OCI-M1 (cell line): ENCODE results near the gene CDH12.
"Not testable (repeated sequence)": the region's sequence is repeated elsewhere in the genome, so short reads cannot be mapped to it uniquely, and the experiment has no call there.

Experiments used
- DNase-seq: peaks from one replicate; lab custom pipeline; 2025; lab: John Stamatoyannopoulos, UW

Gene CDH12

DNA sequence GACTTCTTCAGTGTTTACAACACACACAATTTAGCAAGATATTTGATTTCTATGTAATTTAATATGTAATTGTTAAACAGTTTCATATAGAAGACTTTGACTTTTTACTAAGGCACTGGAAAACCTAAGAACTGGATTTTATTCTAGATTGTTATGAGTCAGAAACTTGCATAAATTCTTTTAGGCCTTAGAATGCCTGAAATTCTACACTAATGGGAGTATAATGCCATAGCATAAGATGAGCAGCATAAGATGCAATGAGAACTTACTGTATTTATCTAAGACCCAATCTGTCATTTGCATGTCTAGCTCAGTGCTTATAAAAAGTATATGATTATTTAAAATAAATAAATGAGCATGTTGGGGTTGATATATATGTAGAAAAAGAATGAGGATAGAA lies 285.2 kb downstream of the CDH12 start:
- no peak for DNase-seq

DNA sequence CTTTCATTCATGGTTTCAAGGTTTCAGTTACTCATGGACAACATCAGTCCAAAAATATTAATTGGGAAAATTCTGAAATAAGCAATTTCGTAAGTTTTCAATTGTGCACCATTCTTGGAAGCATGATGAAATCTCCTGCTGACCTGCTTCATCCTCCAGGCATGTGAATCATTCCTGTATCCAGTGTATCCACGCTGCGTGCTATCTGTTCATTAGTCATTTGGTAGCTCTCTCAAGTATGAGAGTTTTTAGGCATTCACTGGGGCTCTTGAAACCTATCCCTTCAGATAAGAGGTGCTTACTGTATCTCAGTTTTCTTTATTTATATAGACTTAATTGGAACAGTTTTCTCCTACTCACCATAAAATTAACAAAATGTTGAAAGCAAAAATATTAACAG lies 293.0 kb downstream of the CDH12 start:
- DNase-seq = no peak

DNA sequence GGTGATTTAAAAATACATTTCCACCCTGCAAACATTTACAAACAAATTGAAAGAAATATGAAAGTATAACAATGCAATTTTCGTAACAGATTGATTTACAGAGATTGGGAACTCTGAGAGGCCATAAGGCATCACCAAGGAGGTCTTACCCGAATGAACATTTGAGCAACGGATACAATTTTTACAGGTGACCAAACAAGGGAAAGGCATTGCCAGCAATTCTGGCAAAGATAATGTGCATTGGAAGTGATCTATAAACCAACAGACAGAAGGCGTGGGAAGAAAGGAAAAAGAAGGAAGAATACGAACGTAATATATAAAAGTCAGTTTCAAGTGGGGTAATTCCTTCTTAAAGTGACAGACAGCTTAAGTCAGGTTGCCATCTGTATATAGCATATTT lies 295.9 kb downstream of the CDH12 start:
- no peak for DNase-seq

DNA sequence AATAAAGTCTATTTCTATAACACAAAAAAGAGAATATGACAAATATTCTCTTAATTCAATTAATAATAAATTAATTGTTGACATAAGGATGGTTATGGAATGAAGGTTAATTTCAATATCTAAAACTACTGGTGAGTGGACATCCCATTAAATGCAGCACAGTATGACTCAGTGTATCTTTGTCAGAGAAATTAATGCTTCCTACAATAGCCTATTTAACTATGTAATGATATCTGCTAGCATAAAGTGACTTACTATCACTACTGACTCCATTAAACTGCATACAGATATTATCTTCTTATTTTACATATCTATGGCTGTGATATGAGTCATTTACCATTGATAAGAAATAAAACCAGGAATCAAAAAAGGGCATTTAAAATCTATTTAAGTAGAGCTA lies 298.7 kb downstream of the CDH12 start:
- DNase-seq = no peak

DNA sequence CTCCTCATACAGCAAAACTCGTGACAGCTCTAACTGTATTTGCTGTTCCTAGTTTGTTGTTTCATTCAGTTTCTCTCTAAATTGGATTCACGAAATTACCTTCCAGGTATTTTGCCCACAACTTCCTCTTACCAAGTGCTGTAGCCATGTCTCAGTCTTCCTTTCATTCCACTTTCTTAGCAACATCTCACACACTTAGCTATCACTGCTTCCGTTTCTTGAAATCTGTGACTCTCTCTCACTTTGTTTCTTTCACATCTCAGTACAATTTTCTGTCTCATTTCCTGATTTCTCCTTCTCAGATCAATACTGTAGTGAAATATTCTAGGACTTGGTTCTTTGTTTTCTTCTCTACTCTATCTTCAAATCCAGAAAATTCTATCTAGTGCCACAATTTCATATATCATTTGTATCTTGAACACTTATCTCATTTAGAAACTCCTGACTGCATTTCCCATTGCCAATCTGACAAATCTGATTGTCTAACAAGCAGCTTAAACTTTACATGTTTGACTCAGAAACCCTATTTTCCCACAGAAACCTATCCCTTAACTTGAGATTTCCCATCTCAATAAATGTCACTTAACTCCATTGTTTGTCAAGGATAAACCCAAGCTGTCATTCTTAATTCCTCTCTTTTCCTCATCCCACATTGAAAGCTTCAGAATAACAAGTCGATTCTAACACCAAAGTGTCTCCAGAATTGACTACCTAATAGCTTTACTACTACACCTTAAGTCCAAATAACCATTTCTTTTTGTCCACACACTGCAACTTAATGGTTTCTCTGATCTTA lies 303.1 kb downstream of the CDH12 start:
- DNase-seq = no peak

DNA sequence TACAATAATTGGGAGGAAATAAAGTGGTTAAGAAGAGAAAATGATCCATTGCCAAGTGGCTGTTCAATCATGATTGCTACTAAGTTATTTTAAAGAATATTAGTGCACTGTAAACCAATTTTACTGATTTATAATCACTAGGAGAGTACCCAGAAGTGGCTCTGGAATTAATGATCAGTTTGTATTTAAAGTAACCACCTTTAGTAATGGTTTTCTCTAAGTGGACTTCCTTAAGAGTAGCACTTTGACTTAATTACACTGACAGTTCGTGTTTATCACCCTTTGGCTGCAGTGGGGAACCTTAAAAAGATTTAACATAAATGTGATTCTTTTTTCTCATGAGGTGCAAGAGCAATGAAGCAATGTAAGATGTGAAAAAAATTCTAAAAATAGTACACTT lies 310.8 kb downstream of the CDH12 start:
- no peak for DNase-seq

DNA sequence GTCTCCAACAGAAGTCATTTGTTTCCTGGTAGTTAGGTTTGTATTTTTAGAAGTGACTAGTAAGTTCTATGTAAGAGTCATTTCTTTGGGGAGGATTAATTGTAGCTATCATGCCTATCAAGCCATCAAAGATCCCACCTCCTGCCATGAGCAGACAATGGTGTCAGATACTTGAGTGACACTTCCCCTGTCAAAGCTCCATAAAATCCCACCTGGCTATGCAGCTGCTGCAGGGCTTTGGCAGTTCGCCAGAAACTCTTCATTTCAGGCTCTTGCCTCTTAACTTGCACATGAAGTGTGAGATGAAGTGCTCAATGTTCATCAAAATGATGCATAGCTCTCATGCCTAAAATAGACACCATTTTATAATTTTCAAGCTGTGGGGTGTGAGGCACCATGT lies 312.1 kb downstream of the CDH12 start:
- DNase-seq = no peak

DNA sequence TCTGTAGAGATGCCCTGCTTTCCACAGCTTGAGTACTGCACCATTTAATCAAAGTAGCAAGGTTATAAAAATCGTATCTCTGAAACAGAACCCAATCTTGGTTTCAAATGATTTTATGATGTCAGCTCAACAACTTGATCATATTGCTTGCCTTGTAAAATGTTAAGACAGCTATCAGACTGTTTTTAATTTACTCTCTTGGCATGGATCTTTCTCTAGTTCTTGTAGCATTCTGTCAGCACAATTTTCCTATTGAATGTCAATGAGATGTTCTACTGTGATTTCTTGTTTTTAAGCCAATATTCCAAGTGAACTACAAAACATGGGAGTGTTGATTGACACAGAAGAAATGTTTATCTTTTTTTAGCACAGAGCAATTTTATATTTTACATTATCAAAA lies 313.4 kb downstream of the CDH12 start:
- no peak for DNase-seq

DNA sequence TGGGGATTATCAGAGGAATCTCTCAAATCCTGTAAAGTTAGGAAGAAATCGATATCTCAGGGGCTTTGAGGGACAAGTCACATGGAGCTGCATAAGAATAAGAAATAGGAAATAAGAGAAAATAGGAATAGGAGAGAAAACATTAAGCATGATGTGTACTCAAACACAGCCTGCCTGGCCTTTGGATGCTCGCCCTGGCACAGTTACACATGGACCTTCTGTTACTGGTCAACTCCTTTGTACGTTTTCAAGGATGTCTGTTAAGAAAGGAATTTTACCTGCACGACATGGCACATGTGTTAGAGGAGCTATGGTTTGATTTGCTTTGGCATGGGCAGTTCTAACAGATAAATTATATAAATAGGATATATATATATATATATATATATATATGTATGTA lies 321.2 kb downstream of the CDH12 start:
- no peak for DNase-seq

DNA sequence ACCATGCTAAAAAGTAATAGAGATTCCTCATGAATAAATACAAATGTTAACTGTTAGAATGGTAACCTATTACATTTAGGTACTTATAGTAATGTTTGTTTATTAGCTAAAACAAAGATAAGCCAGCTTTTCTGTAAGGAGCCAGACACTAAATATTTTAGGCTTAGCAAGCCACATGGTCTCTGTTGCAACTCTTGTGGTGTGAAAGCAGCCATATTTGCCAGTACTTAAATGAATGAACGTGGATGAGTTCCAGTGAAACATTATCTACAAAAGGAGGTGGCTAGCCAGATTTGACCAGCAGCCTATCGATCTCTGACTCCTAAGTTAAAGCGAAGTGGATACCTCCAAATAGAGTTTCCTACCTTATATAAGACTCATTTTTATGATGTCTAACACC lies 331.6 kb downstream of the CDH12 start:
- peak; percentile 10 for DNase-seq

DNA sequence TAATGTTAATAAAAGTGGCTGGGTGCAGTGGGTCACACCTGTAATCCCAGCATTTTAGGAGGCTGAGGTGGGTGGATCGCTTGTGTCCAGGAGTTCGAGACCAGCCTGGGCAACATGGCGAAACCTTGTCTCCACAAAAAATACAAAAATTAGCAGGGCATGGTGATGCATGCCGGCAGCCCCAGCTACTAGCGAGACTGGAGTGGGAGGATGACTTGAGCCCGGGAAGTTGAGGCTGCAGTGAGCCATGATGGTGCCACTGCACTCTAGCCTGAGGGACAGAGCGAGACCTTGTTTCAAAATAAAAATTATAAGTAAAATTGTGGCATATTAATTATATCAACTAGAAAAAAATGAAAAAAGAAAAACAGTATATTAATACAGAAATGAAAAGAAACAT lies 336.6 kb downstream of the CDH12 start:
- not testable (repeated sequence) for DNase-seq

DNA sequence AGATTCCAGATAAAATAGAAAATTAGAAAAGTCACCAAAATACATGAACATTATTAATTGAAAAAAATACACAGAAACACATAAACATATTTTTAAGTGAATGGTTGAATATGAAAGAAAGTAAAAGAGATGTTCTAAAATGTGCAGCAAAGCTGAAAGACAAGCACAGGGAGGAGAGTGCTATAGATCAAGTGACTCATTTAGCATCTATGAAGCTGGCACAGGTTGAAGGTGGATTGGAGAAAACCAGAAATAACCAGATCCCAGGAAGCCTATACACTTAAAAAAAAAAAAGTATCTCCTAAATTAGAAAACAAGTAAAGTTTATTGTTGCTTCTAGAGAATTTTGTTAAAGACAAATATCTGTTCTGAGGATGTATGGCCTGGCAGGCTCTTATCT lies 338.9 kb downstream of the CDH12 start:
- DNase-seq = no peak

DNA sequence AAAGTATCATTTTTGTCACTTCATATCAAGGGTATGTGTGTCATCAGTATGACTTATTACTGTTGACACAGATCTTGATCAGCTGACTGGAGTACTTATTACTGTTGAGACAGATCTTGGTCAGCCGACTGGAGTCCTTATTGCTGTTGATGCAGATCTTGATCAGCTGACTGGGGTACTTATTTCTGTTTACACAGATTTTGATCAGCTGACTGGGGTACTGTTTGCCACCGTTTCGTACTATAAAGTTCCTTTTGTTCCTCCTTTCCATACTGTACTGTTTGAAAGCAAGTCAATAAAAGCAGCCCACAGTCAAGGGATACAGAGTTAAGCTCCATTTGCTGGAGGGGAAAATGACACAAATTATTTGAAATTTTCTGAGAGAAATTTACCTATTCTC lies 347.3 kb downstream of the CDH12 start:
- peak; percentile 8 for DNase-seq

DNA sequence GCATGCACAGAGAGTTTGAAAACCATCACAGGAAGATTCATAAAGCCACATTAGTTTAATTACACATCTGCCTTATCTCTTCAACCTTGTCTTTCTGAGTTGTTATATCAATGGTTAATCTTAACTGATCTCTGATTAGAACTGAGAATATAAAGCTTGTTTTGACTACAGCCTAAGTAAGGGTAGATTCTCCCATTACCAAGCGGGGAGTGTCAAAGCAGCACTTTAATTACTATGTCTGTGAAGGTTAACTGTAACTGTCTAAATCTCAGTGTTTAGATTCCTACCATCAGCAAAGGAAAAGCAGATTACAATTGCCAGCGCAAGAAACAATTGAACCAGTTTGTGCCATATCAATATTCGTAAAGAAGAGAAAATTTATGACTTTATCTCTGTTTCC lies 348.7 kb downstream of the CDH12 start:
- DNase-seq = no peak

DNA sequence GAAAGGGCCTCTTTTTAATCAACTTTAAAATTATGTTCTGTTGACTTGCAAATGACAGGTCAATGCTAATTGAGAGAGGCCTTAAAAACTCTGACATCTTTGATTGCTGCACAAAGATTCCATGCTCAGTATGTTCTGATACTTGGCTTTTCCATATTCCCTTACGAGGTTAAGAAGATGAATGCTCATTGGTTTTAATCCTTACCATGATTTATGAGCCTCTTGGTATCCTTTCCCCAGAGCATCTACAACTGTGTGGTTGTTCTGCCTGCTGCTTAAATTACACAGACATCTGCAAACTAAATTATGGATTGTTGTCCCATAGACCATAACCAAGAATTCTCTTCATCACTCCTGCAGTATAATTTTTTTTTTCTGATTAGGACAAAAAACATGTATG lies 352.6 kb downstream of the CDH12 start:
- DNase-seq = no peak

DNA sequence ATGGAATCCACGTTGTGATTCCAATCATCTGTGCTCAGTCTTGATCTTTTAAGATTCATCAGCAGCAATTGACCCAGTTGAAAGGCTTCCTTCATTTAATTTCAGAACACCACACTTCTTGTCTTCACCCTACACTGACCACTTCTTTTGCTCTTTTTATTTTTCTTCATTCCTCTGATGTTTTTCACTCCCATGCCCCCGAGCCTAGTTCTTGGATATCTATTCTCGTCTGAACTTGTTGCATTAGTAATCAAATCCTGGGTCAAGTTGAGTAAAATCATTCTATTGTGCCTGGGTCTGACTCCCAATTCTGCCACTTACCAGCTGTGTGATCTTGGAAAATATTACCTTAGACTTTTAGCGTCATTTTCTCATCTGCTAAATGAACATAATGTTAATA lies 356.5 kb downstream of the CDH12 start:
- no peak for DNase-seq

DNA sequence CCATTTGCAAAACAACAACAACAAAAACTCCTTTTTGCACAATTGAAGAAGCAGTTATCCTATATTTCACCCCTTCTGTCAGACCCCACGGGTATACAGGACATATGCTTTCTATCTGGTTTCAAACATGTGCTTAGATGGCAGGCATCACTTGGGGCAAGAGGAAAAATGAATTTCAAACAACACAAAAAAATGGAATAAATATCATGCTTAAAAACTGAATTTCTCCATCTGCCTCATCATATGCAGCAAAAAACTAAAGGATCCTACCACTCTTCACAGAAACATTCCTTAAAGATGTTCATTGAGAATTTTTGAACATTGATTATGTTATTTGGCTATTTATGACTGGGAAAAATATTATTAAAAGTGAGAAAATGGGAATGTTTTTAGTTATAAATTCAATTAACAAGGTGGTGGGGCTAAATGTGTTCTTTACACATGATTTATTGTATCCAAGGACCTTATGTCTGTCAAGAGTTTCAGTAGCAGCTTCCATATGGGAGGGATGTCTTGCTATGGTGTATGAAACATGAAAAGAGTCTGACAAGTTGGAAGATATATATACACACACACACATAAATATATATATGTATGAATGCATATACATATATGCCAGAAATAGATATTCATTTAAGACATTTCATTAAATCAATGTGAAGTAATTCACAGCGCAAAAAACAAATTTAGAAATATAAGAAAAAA lies 358.0 kb downstream of the CDH12 start:
- no peak for DNase-seq

DNA sequence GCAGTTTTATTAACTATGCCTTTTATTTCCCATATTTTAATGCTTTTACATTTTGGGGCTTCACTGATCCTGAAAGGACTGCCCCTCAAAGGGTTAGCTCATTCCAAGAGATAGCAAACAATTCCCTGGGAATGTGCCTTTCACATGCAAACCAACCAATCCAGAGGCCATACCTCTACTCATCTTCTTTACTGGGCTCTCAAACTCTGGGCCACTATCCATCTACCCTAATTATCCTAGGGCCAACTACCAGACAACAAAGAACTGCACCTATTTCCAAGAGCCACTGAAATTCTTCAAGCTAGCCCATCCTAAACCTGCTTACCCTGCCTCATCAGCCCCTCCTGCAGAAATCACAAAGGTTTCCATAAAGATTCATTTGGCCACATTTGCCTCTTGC lies 364.7 kb downstream of the CDH12 start:
- no peak for DNase-seq

DNA sequence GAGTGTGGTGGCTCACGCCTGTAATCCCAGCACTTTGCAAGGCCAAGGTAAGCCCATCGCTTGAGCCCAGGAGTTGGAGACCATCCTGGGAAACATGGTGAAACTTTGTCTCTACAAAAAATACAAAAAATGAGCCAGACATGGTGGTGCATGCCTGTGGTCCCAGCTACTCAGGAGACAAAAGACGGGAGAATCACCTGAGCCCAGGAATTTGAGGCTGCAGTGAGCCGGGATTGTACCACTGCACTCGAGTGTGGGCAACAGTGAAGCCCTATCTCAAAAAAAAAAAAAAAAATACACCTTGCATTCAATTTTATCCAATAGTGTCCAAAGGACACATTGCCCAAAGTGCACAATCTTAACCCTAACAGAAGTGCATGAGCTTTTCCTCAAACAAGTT lies 372.8 kb downstream of the CDH12 start:
- DNase-seq = no peak

DNA sequence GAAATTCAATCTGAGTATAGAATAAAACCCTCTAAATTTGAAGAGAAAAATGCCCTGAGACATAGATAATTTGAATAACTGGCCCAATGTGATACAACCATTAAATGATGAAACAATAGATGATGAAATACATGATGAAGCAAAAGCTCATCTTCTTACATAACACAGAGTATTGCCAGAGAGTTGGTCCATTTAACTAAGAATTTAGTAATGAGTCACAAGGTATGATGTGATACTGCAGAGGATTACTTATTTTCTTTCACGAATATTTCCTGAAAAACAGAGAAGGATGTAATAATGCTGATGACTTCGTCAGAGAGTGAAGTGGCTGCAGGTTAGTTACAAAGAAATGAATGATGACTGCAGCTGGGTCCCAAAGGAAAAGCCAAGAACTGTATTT lies 379.3 kb downstream of the CDH12 start:
- DNase-seq = peak; percentile 33

DNA sequence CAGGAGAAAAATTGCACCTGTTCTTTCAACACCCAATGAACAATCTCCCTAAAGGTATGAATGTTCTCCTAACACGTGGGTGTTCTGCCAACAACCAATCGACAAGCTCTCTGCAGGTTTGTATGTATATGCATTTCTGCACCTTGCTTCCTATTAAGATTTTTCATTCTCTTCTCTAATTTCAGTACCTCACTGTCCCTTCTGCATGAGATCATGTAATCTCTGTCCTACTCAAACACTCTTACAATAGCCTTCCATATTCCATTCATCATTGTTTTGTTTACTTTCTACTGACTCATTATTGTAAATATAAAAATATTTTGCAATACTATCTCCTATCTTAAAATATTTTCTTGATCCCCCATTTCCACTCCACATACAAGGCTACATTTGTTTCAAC lies 382.0 kb downstream of the CDH12 start:
- no peak for DNase-seq

DNA sequence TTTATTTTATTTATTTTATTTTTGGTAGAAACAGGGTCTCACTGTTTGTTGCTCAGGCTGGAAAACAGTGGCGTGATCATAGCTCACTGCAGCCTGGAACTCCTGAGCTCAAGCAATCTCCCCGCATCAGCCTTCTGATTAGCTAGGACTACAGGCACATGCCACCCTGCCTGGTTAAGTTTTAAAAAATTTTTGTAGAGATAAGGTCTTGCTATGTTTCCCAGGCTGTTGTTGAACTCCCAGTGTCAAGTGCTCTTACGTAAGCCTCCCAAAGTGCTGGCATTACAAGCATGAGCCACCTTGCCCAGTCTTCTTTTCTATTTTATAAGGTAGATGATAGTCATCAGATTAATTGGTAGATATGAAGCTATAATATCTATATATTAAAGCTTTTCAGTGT lies 382.7 kb downstream of the CDH12 start:
- no peak for DNase-seq

DNA sequence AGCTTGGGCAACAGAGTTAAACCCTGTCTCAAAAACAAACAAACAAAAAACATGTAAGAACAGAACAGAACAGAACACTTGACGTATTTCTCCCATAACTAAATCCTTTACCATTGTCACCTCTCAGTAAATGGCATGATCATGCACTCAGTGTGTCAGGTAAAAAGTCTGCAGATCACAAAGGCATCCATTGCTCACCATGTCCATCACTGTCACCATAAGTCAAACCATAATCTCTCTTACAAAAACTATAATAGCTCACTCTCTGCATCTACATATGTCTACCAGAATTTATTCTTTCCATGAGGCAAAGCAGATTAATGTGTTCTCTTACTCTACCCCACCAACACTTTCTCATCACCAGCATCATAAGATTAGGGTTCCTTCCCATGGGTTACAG lies 387.5 kb downstream of the CDH12 start:
- no peak for DNase-seq

DNA sequence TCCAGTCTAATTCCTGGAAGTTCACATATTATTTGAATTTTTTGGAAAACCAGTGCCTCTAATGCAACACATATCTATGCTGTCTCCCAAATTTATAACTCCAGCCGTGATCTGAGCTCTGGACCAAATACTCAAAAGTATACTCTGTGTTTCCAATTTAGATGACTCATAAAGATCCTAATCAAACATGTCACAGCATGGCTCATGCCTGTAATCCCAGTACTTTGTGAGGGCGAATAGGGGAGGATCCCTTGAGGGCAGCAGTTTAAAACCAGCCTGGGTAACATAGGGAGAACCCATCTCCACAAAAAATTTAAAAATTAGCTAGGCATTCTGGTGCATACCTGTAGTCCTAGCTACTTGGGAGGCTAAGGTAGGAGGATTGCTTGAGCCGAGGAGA lies 388.0 kb downstream of the CDH12 start:
- peak; percentile 5 for DNase-seq
